A549 (cell line): ENCODE results near the gene BEST2. TPM values are rescaled to one million over a fixed set of nuclear protein-coding genes. Genes with fewer than 3 reads are reported as not detected.

Experiments used
- ATAC-seq, 2 experiments: fragments of 200-7000 bp in 1 of 2; fragments of >200 bp in 1 of 2; cut with Nextera tagmentation in 1 of 2; cut with Tn5 transposase in 1 of 2; 3 replicates each; pipeline versions ENCODE4 v1.8.0 to v1.9.1; 2018 to 2020; ENCODE audit warnings: mild to moderate bottlenecking in 1 of 2, moderate library complexity in 1 of 2
- CTCF ChIA-PET: fragments of 300-600 bp; sonication (Branson Sonifier 250); formaldehyde crosslinking; extraction: SDS; loops from one replicate; lab custom pipeline; 2021; ENCODE audit warnings: antibody characterized with exemption, inconsistent platforms; lab: Yijun Ruan, JAX
- POLR2A ChIA-PET: fragments of 350-600 bp; formaldehyde crosslinking; extraction: SDS; loops from one replicate; lab custom pipeline; 2021; ENCODE audit warnings: antibody characterized with exemption, inconsistent platforms; lab: Yijun Ruan, JAX
- DNase-seq, 2 experiments: peaks; one replicate each; pipeline versions ENCODE4 v3.0.0 to v3.0.0-alpha.2; 2011 to 2016; ENCODE audit warnings: low read depth in 1 of 2, low spot score in 1 of 2
- FAIRE-seq: peaks from 2 replicates; lab custom pipeline; 2011; peaks lifted over from hg19 to GRCh38; lab: Jason Lieb, UNC
- H3K27ac ChIP-seq, 2 experiments: fragments of >200 bp; sonication (Bioruptor Twin); formaldehyde crosslinking; 3 replicates each; pipeline ENCODE4 v1.5.1; 2016 to 2017
- H3K4me1 ChIP-seq: fragments of >200 bp; sonication (Bioruptor Twin); formaldehyde crosslinking; 3 replicates; pipeline ENCODE4 v1.6.1; 2016
- H3K4me2 ChIP-seq: fragments of >200 bp; sonication (Bioruptor Twin); formaldehyde crosslinking; 3 replicates; pipeline ENCODE4 v1.6.1; 2016
- H3K4me3 ChIP-seq: fragments of >200 bp; sonication (Bioruptor Twin); formaldehyde crosslinking; 3 replicates; pipeline ENCODE4 v1.5.1; 2016
- H3K9me3 ChIP-seq: fragments of >200 bp; sonication (Bioruptor Twin); formaldehyde crosslinking; 3 replicates; pipeline ENCODE4 v1.6.1; 2016
- BHLHE40 ChIP-seq: IDR thresholded peaks from 2 replicates; pipeline ENCODE4 v1.6.1; 2012; ENCODE audit warnings: low read depth, low read length, inconsistent platforms
- EHMT2 ChIP-seq: fragments of 200-600 bp; sonication (generic); IDR thresholded peaks from 2 replicates; pipeline ENCODE4 v1.6.1; 2016; ENCODE audit warnings: antibody characterized with exemption, low read depth, mild to moderate bottlenecking, moderate library complexity
- FOSL2 ChIP-seq, 2 experiments: fragments of 450-650 bp in 1 of 2; fragments of >200 bp in 1 of 2; sonication (Bioruptor Twin) in 1 of 2; formaldehyde crosslinking; IDR thresholded peaks; 2 replicates each; pipeline versions ENCODE4 v1.5.0 to v1.6.1; 2016 to 2020; ENCODE audit warnings: mild to moderate bottlenecking in 1 of 2, moderate library complexity in 1 of 2
- HDAC2 ChIP-seq: fragments of 200-600 bp; sonication (generic); IDR thresholded peaks from 2 replicates; pipeline ENCODE4 v1.6.1; 2016
- HEYL ChIP-seq: fragments of 250-450 bp; sonication (Bioruptor Pico); IDR thresholded peaks from 2 replicates; pipeline ENCODE4 v1.8.0; 2021; ENCODE audit warnings: mild to moderate bottlenecking, moderate library complexity
- KDM5A ChIP-seq: fragments of 200-600 bp; sonication (generic); IDR thresholded peaks from 2 replicates; pipeline ENCODE4 v1.6.1; 2016; ENCODE audit warnings: antibody characterized with exemption, mild to moderate bottlenecking
- NR3C1 ChIP-seq: fragments of >200 bp; sonication (Bioruptor Twin); formaldehyde crosslinking; IDR thresholded peaks from 3 replicates; pipeline ENCODE4 v1.6.1; 2017
- RFX5 ChIP-seq: fragments of 450-650 bp; IDR thresholded peaks from 2 replicates; pipeline ENCODE4 v1.7.1; 2014; ENCODE audit warnings: antibody characterized with exemption, mild to moderate bottlenecking, moderate library complexity
- RNF2 ChIP-seq: fragments of 200-600 bp; sonication (generic); IDR thresholded peaks from 2 replicates; pipeline ENCODE4 v1.6.1; 2016; ENCODE audit warnings: low read depth, mild to moderate bottlenecking, antibody characterized with exemption, moderate library complexity, borderline replicate concordance
- ZSCAN20 ChIP-seq: fragments of 250-450 bp; sonication (Bioruptor Pico); IDR thresholded peaks from 2 replicates; pipeline ENCODE4 v1.8.0; 2022; ENCODE audit warnings: mild to moderate bottlenecking, moderate library complexity
- WGBS: methylation state at CpG from one replicate; pipeline ENCODE4 v1.1.6; 2017; ENCODE audit errors: missing lambda C conversion rate; 5-methylcytosine and 5-hydroxymethylcytosine counted together
- polyA plus RNA-seq, 4 experiments: library from polyadenylated mRNA; depleted of rRNA in 3 of 4; stranded (reverse); fragments of >200 nt; fragmentation: RNase III in 1 of 4; extraction: RNeasy Plus Mini Kit Qiagen cat#74134 plus additional on column Dnase treatment in 1 of 4; gene quantifications; 2 replicates in 3 of 4; 3 replicates in 1 of 4; pipeline ENCODE4 v1.2.3, GENCODE V29; 2011 to 2017
- TF ChIP-seq, protein P1 (sequence below): fragments of >200 bp; sonication (Bioruptor Twin); formaldehyde crosslinking; IDR thresholded peaks from 2 replicates; pipeline ENCODE4 v1.6.1; 2016
- TF ChIP-seq, protein P2 (sequence below): fragments of 250-450 bp; sonication (Bioruptor Pico); IDR thresholded peaks from 2 replicates; pipeline ENCODE4 v1.5.0; 2021; ENCODE audit warnings: mild to moderate bottlenecking, moderate library complexity, borderline replicate concordance
- TF ChIP-seq, protein P3 (sequence below): fragments of >200 bp; sonication (Bioruptor Twin); formaldehyde crosslinking; IDR thresholded peaks from 3 replicates; pipeline ENCODE4 v1.5.1; 2016
- TF ChIP-seq, protein P4 (sequence below): fragments of 450-650 bp; IDR thresholded peaks from 2 replicates; pipeline ENCODE4 v1.6.1; 2014; ENCODE audit warnings: antibody characterized with exemption

Gene BEST2
- polyA plus RNA-seq, 2 of the 4 experiments (the other 2 are of a cell fraction), result not detected

DNA sequence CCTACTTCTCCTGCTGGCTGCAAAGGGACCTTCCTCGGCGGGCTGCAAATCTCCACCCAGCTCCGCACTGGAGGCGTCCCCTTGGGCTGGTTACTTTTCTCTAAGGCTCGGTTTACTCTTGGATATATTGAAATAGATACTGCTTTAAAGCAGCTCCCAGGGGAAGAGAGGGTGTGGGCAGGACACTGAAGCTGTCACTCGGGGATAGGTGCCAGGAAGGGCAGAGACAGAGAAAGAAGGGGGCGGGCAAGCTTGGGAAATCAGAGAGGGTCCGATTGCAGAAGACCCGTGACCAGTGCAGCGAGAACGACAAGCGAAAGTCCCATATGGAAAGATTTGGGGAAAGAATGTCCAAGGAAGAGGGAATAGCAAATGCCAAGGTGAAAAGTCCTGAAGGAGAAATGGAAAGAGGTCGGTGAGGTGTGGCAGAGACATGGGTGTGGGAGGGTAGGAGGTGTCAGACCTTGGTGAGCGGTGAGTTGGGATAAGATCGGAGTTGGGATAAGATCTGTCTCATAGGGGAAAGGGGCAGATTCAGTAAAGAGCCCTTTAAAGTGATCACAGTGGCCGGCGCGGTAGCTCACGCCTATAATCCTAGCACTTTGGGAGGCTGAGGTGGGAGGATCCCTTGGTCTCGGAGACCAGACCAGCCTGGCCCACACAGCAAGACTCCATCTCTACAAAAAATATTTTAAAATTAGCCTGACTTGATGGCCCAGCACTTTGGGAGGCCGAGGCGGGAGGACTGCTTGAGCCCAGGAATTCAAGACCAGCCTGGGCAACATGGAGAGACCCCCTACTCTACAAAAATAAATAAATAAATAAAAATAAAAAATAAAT, 50.9 kb downstream of the BEST2 start:
- POLR2A ChIA-PET, result interaction anchor here (1.3 kb wide), 1 partner anchor 36 kb away, joined by 3 read pairs; no protein-coding TSS in a partner anchor
- ATAC-seq (no peak), FAIRE-seq (no peak), DNase-seq (no peak)
- Histone ChIP-seq H3K4me2 (no peak overlapping the region), H3K4me3 (no peak overlapping the region), H3K27ac (no peak overlapping the region), H3K9me3 (no peaks in the 10 kb centered on the region), H3K4me1 (no peaks in the 10 kb centered on the region)
- TF ChIP-seq NR3C1, result no peak
- CTCF ChIA-PET, result interaction anchor here (1.0 to 17.4 kb wide), 3 partner anchors 35 to 45 kb away, joined by 3 to 901 read pairs (median 5); partner anchors contain the start of gene HOOK2
- 77% methylated on average over 21 of the region's 22 CpGs for WGBS

DNA sequence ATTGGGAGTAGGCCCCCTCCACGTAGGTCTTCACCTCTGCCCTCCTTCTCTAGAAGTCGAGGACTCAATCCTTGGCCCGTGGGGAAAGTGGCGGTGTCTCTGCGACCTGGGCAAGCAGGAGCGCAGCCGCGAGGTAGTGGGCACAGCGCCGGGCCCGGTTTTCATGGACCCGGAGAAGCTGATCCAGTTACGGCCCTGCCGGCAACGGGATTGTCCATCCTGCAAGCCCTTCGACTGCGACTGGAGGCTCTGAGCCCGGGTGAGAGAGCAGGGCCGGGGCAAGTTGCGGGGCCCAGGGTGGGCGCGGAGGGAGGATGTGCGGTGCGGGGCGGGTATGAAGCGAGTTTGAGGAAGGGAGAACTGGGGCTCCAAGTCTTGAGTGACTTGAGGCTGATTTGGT, 52.5 kb downstream of the BEST2 start:
- DNase-seq, result no peak
- ChIA-PET POLR2A (interaction anchor here (1.3 kb wide), 1 partner anchor 38 kb away, joined by 3 read pairs; no protein-coding TSS in a partner anchor), CTCF (interaction anchor here (0.6 to 17.4 kb wide), 6 partner anchors 8 to 403 kb away, joined by 3 to 901 read pairs (median 3); partner anchors contain the start of genes HOOK2 and JUNB)
- WGBS, result 87% methylated on average over 16 of the region's 26 CpGs
- FAIRE-seq, result no peak
- TF ChIP-seq RNF2 (no peak), BHLHE40 (no peak), ZSCAN20 (CRISPR knock-in tag) (no peak), HEYL (no peak), RFX5 (no peak), KDM5A (no peak), HDAC2 (no peak), FOSL2 (IDR thresholded peaks at IDR 0.05) (no peak), FOSL2 (CRISPR knock-in tag; IDR thresholded peaks at IDR 0.05) (no peak), EHMT2 (no peak)
- TF ChIP-seq, protein P1, sequence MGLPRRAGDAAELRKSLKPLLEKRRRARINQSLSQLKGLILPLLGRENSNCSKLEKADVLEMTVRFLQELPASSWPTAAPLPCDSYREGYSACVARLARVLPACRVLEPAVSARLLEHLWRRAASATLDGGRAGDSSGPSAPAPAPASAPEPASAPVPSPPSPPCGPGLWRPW, result no peak
- TF ChIP-seq, protein P2, sequence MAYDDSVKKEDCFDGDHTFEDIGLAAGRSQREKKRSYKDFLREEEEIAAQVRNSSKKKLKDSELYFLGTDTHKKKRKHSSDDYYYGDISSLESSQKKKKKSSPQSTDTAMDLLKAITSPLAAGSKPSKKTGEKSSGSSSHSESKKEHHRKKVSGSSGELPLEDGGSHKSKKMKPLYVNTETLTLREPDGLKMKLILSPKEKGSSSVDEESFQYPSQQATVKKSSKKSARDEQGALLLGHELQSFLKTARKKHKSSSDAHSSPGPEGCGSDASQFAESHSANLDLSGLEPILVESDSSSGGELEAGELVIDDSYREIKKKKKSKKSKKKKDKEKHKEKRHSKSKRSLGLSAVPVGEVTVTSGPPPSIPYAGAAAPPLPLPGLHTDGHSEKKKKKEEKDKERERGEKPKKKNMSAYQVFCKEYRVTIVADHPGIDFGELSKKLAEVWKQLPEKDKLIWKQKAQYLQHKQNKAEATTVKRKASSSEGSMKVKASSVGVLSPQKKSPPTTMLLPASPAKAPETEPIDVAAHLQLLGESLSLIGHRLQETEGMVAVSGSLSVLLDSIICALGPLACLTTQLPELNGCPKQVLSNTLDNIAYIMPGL (CRISPR knock-in tag), result no peak
- TF ChIP-seq, protein P3, sequence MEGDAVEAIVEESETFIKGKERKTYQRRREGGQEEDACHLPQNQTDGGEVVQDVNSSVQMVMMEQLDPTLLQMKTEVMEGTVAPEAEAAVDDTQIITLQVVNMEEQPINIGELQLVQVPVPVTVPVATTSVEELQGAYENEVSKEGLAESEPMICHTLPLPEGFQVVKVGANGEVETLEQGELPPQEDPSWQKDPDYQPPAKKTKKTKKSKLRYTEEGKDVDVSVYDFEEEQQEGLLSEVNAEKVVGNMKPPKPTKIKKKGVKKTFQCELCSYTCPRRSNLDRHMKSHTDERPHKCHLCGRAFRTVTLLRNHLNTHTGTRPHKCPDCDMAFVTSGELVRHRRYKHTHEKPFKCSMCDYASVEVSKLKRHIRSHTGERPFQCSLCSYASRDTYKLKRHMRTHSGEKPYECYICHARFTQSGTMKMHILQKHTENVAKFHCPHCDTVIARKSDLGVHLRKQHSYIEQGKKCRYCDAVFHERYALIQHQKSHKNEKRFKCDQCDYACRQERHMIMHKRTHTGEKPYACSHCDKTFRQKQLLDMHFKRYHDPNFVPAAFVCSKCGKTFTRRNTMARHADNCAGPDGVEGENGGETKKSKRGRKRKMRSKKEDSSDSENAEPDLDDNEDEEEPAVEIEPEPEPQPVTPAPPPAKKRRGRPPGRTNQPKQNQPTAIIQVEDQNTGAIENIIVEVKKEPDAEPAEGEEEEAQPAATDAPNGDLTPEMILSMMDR, result no peak
- TF ChIP-seq, protein P4, sequence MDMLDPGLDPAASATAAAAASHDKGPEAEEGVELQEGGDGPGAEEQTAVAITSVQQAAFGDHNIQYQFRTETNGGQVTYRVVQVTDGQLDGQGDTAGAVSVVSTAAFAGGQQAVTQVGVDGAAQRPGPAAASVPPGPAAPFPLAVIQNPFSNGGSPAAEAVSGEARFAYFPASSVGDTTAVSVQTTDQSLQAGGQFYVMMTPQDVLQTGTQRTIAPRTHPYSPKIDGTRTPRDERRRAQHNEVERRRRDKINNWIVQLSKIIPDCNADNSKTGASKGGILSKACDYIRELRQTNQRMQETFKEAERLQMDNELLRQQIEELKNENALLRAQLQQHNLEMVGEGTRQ, result no peak
- no peak for ATAC-seq
- no peak overlapping the region for H3K4me3 ChIP-seq
- no peaks in the 10 kb centered on the region for H3K9me3 ChIP-seq
- no peaks in the 10 kb centered on the region for H3K4me1 ChIP-seq
- no peak overlapping the region for H3K4me2 ChIP-seq
- no peak overlapping the region for H3K27ac ChIP-seq
